Activated CD4-positive, alpha-beta memory T cell treated with anti-CD3 and anti-CD28 coated beads, Interleukin-2, amount 10 ng/mL, durations not matched to agents 7 days and 5 days (primary cell): Measurements from ENCODE around the gene MCTP1. TPM values are rescaled to one million over a fixed set of nuclear protein-coding genes. Genes with fewer than 3 reads are reported as not detected.

Source experiments
- CTCF ChIA-PET: fragments of 350-600 bp; sonication (Branson Sonifier 250); formaldehyde crosslinking; loops from one replicate; lab custom pipeline; 2021; ENCODE audit warnings: antibody characterized with exemption, inconsistent platforms; lab: Charles Lee
- POLR2A ChIA-PET: fragments of 350-600 bp; sonication (Branson Sonifier 250); formaldehyde crosslinking; loops from one replicate; lab custom pipeline; 2021; ENCODE audit warnings: antibody characterized with exemption; lab: Charles Lee
- DNase-seq: peaks from one replicate; pipeline ENCODE4 v3.0.0-alpha.2; 2020
- H3K27ac Mint-ChIP-seq: one replicate; pipeline ENCODE4 v1.8.0; 2021; ENCODE audit warnings: mild to moderate bottlenecking, mixed read lengths
- H3K27me3 Mint-ChIP-seq: one replicate; pipeline ENCODE4 v1.8.0; 2021; ENCODE audit warnings: mixed read lengths
- H3K36me3 Mint-ChIP-seq: one replicate; pipeline ENCODE4 v1.8.0; 2021; ENCODE audit warnings: low read depth, mixed read lengths
- H3K4me1 Mint-ChIP-seq: one replicate; pipeline ENCODE4 v1.8.0; 2021; ENCODE audit warnings: mixed read lengths
- H3K4me3 Mint-ChIP-seq: one replicate; pipeline ENCODE4 v1.8.0; 2021; ENCODE audit warnings: mild to moderate bottlenecking, mixed read lengths
- H3K9me3 Mint-ChIP-seq: one replicate; pipeline ENCODE4 v1.8.0; 2021; ENCODE audit warnings: mixed read lengths
- total RNA-seq, 2 experiments: library from RNA; stranded (reverse); gene quantifications; one replicate each; pipeline ENCODE4 v1.2.3, GENCODE V29; 2021

Gene MCTP1
- total RNA-seq = not detected

DNA sequence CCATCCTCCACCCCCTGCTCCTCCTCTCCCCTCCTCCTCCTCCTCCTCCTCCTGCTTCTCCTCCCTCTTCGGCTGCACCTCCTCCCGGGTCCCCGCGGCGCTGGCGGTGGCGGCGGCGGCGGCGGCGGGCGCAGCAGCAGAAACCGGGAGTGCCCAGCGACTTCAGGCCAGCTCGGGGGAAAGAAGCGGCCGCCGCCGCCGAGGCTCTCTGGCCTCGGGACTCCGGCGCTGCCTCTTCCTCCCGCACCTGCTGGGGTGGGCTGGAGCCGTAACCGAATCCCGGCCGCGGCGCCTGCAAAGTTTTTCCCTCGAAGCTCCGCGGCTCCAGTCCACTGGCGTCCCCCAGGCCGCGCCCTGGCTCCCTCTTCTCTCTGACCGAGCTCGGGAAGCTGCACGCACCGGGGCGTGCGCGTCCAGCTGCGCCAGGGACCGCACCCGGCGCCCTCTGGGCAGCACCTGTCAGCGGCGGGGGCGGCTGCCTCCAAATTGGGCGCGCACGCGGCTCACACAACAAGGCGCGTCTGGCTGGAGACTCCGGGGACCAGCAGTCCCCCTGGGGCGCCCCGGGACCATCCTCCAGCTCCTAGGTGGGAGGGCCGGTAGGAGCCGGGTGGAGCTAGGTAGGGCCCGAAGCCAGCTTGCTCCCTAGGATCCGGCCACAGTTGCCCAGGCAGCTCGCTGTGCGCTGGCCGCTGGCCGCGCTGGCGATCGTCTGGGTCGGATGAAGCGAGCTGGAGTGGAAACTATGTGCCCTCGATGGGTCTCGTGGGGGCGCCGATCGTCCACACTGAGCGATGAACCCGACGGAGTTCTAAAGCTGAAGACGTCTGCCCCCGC lies at the start of gene MCTP1:
MCTP1 (minus strand) TSS at position 523 of the 837 bp plus-strand sequence.
- H3K4me1 Mint-ChIP-seq = peaks cover 11% of the 10 kb centered on the region
- H3K36me3 Mint-ChIP-seq = no peaks in the 10 kb centered on the region
- ChIA-PET CTCF (interaction anchor here (0.8 to 0.9 kb wide), 3 partner anchors 16 to 236 kb away, joined by 3 to 4 read pairs (median 3); no protein-coding TSS in a partner anchor), POLR2A (no interaction called here)
- no peak for DNase-seq
- H3K4me3 Mint-ChIP-seq = peak within 1 kb of the TSS; percentile 51
- no peak within 1 kb of the TSS for H3K27ac Mint-ChIP-seq
- peaks cover 52% of the 10 kb centered on the region for H3K27me3 Mint-ChIP-seq
- H3K9me3 Mint-ChIP-seq = no peaks in the 10 kb centered on the region

GRCh38 chr5:95332158-95332557 lies 47.3 kb upstream of the MCTP1 start:
- Mint-ChIP-seq H3K27me3 (no peaks in the 10 kb centered on the region), H3K4me1 (no peaks in the 10 kb centered on the region), H3K9me3 (no peaks in the 10 kb centered on the region), H3K27ac (no peak overlapping the region), H3K4me3 (no peak overlapping the region), H3K36me3 (no peaks in the 10 kb centered on the region)
- ChIA-PET POLR2A (no interaction called here), CTCF (no interaction called here)
- no peak for DNase-seq

DNA sequence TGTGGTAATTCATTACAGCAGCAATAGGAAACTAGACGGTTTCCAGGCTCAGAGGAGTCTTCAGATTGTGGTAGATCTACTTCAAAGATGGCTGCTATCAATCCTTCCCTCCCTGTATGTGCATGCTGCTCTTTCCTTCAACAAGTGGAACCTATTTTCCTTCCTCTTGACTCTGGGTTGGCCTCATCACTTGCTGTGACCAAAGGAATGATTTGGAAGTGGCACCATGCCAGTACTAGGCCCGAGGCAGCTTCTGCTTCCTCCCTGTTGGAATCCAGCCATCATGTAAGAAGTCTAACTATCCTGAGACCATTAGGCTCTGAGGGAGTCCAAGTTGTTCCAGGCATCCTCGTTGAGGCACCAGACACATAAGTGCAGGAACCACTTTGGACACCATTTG lies 46.5 kb upstream of the MCTP1 start:
- Mint-ChIP-seq H3K27ac (no peak overlapping the region), H3K9me3 (no peaks in the 10 kb centered on the region), H3K27me3 (no peaks in the 10 kb centered on the region), H3K4me3 (no peak overlapping the region), H3K4me1 (no peaks in the 10 kb centered on the region), H3K36me3 (no peaks in the 10 kb centered on the region)
- ChIA-PET POLR2A (no interaction called here), CTCF (no interaction called here)
- no peak for DNase-seq

DNA sequence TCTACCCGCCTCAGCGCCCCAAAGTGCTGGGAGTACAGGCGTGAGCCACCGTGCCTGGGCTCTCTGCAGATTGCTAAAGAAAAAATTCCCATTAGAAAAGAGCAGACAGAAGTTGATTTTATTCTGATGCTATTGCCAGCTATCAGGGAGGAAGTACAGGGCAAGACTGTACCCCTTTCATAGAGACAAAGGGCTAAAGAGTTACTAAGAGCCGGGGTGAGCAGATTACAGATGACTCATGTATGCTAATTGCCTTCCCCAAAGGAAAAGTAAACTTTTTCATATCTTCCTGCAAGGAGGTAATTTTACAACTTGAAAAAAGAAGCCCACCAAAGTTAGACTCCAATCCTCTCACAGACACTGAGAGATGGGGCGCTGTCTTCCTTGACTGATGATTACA lies 42.3 kb upstream of the MCTP1 start:
- Mint-ChIP-seq H3K4me1 (no peaks in the 10 kb centered on the region), H3K4me3 (no peak overlapping the region), H3K9me3 (no peaks in the 10 kb centered on the region), H3K27me3 (no peaks in the 10 kb centered on the region), H3K36me3 (no peaks in the 10 kb centered on the region), H3K27ac (no peak overlapping the region)
- CTCF ChIA-PET = no interaction called here
- POLR2A ChIA-PET = no interaction called here
- DNase-seq = no peak

DNA sequence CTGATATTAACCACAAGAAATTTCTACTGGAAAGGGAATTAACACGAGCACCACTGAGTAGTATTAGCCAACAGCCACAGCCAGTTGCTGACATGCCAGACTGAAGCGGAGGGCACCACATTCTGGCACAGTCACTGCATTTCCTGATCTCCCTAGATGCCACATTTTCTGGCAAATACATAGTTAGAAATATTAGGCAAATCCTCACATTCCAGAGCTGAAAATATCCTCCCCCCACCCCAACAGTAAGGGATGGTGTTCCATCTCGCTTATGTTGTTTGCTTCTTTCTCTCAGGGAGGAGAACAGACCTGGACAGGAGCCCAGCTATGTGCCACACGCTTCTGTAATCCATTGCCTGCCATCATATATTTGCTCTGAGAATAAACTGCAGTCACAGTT lies 32.8 kb upstream of the MCTP1 start:
- Mint-ChIP-seq H3K9me3 (no peaks in the 10 kb centered on the region), H3K27me3 (no peaks in the 10 kb centered on the region), H3K4me3 (no peak overlapping the region), H3K27ac (no peak overlapping the region), H3K36me3 (no peaks in the 10 kb centered on the region), H3K4me1 (no peaks in the 10 kb centered on the region)
- ChIA-PET CTCF (no interaction called here), POLR2A (no interaction called here)
- DNase-seq = no peak

GRCh38 chr5:95317085-95317484 lies 32.2 kb upstream of the MCTP1 start:
- DNase-seq = no peak
- H3K27ac Mint-ChIP-seq = no peak overlapping the region
- no peaks in the 10 kb centered on the region for H3K36me3 Mint-ChIP-seq
- H3K27me3 Mint-ChIP-seq = no peaks in the 10 kb centered on the region
- no peaks in the 10 kb centered on the region for H3K9me3 Mint-ChIP-seq
- ChIA-PET POLR2A (no interaction called here), CTCF (no interaction called here)
- no peak overlapping the region for H3K4me3 Mint-ChIP-seq
- no peaks in the 10 kb centered on the region for H3K4me1 Mint-ChIP-seq

GRCh38 chr5:95304711-95305110 lies 19.8 kb upstream of the MCTP1 start:
- no peaks in the 10 kb centered on the region for H3K4me1 Mint-ChIP-seq
- ChIA-PET CTCF (no interaction called here), POLR2A (no interaction called here)

GRCh38 chr5:95298651-95299050 lies 13.8 kb upstream of the MCTP1 start:
- peaks cover 13% of the 10 kb centered on the region for H3K27me3 Mint-ChIP-seq
- H3K4me3 Mint-ChIP-seq = no peak overlapping the region
- H3K9me3 Mint-ChIP-seq = no peaks in the 10 kb centered on the region
- H3K4me1 Mint-ChIP-seq = no peaks in the 10 kb centered on the region
- H3K27ac Mint-ChIP-seq = no peak overlapping the region
- DNase-seq = no peak
- no peaks in the 10 kb centered on the region for H3K36me3 Mint-ChIP-seq
- POLR2A ChIA-PET = no interaction called here
- CTCF ChIA-PET = no interaction called here

More at GRCh38 chr5:95304711-95305110, 19.8 kb upstream of the MCTP1 start:
- Mint-ChIP-seq H3K36me3 (no peaks in the 10 kb centered on the region), H3K27me3 (peaks cover 9% of the 10 kb centered on the region), H3K9me3 (no peaks in the 10 kb centered on the region), H3K27ac (no peak overlapping the region), H3K4me3 (no peak overlapping the region)
- no peak for DNase-seq

DNA sequence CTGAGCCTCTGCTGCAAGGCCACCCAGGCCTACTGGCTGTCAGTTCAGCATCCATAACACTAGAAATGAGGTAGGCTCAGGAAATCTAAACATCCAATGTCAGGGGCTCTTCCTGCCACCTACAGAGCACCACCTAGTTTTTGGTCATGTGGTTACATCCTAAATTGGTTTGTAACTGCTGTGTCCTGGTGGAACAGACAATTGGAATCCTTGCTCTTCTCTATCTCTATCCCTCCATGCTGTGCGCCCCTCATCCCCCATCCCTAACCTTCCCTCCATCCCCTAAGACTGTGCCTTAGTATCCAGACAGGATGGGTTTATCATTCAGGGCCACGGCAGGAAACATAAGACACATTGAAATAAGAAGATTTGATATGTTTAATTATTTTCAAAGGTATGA lies 11.4 kb upstream of the MCTP1 start:
- POLR2A ChIA-PET = no interaction called here
- Mint-ChIP-seq H3K4me1 (no peaks in the 10 kb centered on the region), H3K36me3 (no peaks in the 10 kb centered on the region), H3K4me3 (no peak overlapping the region), H3K9me3 (no peaks in the 10 kb centered on the region), H3K27ac (no peak overlapping the region), H3K27me3 (peaks cover 14% of the 10 kb centered on the region)
- no peak for DNase-seq
- CTCF ChIA-PET = no interaction called here

DNA sequence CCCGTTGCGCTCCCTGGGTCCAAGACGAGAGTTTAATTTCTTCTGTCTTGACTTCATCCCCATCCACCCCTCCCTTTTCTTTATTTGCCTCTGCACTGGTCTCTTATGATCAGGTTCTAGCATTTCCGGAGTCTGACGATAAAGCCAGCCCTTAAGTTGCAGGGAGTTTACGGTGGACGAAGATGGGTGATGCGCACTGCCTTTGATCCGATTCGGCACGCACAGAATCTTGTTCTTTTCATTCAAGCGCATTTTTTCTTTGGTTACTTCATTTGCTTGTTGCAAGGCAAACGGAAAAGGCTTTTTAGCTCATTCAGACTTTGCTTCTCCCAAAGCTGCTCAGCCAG lies 488 bp upstream of the MCTP1 start:
- CTCF ChIA-PET = interaction anchor here (0.8 to 0.9 kb wide), 2 partner anchors 17 to 237 kb away, joined by 3 to 4 read pairs; no protein-coding TSS in a partner anchor
- POLR2A ChIA-PET = no interaction called here
- no peaks in the 10 kb centered on the region for H3K9me3 Mint-ChIP-seq

GRCh38 chr5:95283761-95284571 lies 928 bp downstream of the MCTP1 start:
- no peak overlapping the region for H3K4me3 Mint-ChIP-seq
- H3K9me3 Mint-ChIP-seq = no peaks in the 10 kb centered on the region
- H3K27me3 Mint-ChIP-seq = peaks cover 52% of the 10 kb centered on the region
- peak; percentile 20 for DNase-seq
- POLR2A ChIA-PET = no interaction called here
- no peaks in the 10 kb centered on the region for H3K36me3 Mint-ChIP-seq
- peaks cover 11% of the 10 kb centered on the region for H3K4me1 Mint-ChIP-seq
- CTCF ChIA-PET = interaction anchor here (0.8 kb wide), 1 partner anchor 28 kb away, joined by 3 read pairs; no protein-coding TSS in a partner anchor
- H3K27ac Mint-ChIP-seq = no peak overlapping the region

More for the DNA sequence above, 488 bp upstream of the MCTP1 start:
- DNase-seq = no peak
- peaks cover 55% of the 10 kb centered on the region for H3K27me3 Mint-ChIP-seq
- peak overlapping the region; percentile 51 for H3K4me3 Mint-ChIP-seq
- H3K4me1 Mint-ChIP-seq = peaks cover 11% of the 10 kb centered on the region
- no peaks in the 10 kb centered on the region for H3K36me3 Mint-ChIP-seq
- no peak overlapping the region for H3K27ac Mint-ChIP-seq

DNA sequence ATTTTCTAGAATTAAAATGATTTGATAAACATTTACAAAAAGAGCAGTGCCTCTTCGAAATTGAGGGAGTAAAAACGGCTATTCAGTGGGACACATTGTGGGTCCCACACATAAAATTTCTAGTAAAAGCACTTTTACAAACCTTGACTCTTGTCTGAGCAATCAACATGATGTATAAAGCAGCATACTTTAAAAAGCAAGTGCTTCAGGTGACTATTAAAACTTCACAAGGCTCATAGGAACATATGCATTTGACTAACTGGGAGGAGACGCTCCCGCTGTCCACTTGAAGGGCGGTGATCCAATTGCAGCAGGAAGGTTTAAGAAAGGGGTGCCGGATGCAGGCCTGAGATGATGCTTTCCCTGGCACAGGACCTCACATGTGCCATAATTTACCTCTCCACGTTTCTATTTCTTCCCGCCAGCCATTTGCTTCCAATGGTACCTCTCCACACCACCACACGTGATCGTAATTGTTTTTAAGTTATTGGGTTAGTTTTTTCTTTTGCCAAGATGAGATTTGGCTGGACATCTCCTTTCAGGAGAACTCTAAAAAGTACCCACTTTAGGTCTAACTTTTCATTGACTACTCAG lies 1.8 kb downstream of the MCTP1 start:
- peaks cover 52% of the 10 kb centered on the region for H3K27me3 Mint-ChIP-seq
- ChIA-PET CTCF (no interaction called here), POLR2A (no interaction called here)
- peaks cover 11% of the 10 kb centered on the region for H3K4me1 Mint-ChIP-seq
- H3K4me3 Mint-ChIP-seq = peak overlapping the region; percentile 18
- no peak overlapping the region for H3K27ac Mint-ChIP-seq
- no peaks in the 10 kb centered on the region for H3K9me3 Mint-ChIP-seq
- no peak for DNase-seq
- H3K36me3 Mint-ChIP-seq = no peaks in the 10 kb centered on the region

DNA sequence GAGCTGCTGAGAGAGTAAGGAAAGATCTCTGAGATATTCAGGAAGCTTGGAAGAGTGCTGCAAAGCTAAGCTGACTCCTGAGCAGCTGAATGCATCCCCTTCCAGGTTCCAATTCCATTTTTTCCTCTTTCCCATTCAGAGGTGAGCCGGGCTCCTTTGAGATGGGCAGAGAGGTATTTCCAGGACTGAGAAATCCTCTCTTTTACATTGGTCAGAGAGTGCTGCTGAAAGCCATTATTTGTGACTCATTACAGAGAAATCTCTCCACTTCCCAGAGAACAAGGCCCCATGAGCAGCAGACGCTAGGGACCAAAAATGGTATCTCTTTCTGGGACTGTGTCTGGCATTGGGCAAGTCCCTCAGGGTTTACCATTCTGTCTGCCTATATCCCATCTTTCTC lies 3.7 kb downstream of the MCTP1 start:
- H3K4me3 Mint-ChIP-seq = no peak overlapping the region
- no peaks in the 10 kb centered on the region for H3K9me3 Mint-ChIP-seq
- no peak for DNase-seq
- H3K36me3 Mint-ChIP-seq = no peaks in the 10 kb centered on the region
- peaks cover 11% of the 10 kb centered on the region for H3K4me1 Mint-ChIP-seq
- ChIA-PET POLR2A (no interaction called here), CTCF (no interaction called here)
- H3K27ac Mint-ChIP-seq = no peak overlapping the region
- H3K27me3 Mint-ChIP-seq = peaks cover 39% of the 10 kb centered on the region
